ENCODE measurements around the gene HOXD11.
A peak's percentile ranks its signal among the peaks of the same experiment; 100 is the strongest.

HOXD11 gene

GRCh38 chr2:176074919-176075425 lies 32.1 kb upstream of the HOXD11 start:
- Histone ChIP-seq H3K4me3 (ENCODE audit: low read length in 2 of 2) (no peak overlapping the region), H3K9me3 (ENCODE audit: control insufficient read depth in 2 of 2, low read length in 2 of 2) (no peaks in the 10 kb centered on the region), H3K9ac (ENCODE audit: low read depth in 1 of 2, low read length in 2 of 2) (no peak overlapping the region), H3K4me1 (ENCODE audit: control insufficient read depth in 2 of 2, insufficient read depth in 2 of 2, low read length in 2 of 2) (peaks cover 0 to 3% of the 10 kb centered on the region in 2 donors), H3K36me3 (ENCODE audit: control insufficient read depth in 2 of 2, insufficient read depth in 2 of 2, low read length in 2 of 2) (no peaks in the 10 kb centered on the region), H3K27me3 (ENCODE audit: control insufficient read depth in 2 of 2, insufficient read depth in 2 of 2, low read length in 2 of 2) (peaks cover 79 to 89% of the 10 kb centered on the region in 2 donors), H3K27ac (ENCODE audit: low read depth in 2 of 2, low read length in 2 of 2) (no peak overlapping the region)

- Histone ChIP-seq H3K27ac (ENCODE audit: low read depth in 2 of 2, low read length in 2 of 2) (no peak overlapping the region), H3K9ac (ENCODE audit: low read depth in 1 of 2, low read length in 2 of 2) (no peak overlapping the region), H3K36me3 (ENCODE audit: control insufficient read depth in 2 of 2, insufficient read depth in 2 of 2, low read length in 2 of 2) (no peaks in the 10 kb centered on the region), H3K4me3 (ENCODE audit: low read length in 2 of 2) (no peak overlapping the region), H3K27me3 (ENCODE audit: control insufficient read depth in 2 of 2, insufficient read depth in 2 of 2, low read length in 2 of 2) (peaks cover 74 to 85% of the 10 kb centered on the region in 2 donors), H3K9me3 (ENCODE audit: control insufficient read depth in 2 of 2, low read length in 2 of 2) (no peaks in the 10 kb centered on the region), H3K4me1 (ENCODE audit: control insufficient read depth in 2 of 2, insufficient read depth in 2 of 2, low read length in 2 of 2) (peaks cover 0 to 3% of the 10 kb centered on the region in 2 donors)
Observed at GRCh38 chr2:176075481-176075880, 31.6 kb upstream of the HOXD11 start.

GRCh38 chr2:176076063-176076462 lies 31.0 kb upstream of the HOXD11 start:
- peaks cover 76 to 86% of the 10 kb centered on the region in 2 donors for H3K27me3 ChIP-seq (ENCODE audit: control insufficient read depth in 2 of 2, insufficient read depth in 2 of 2, low read length in 2 of 2)

GRCh38 chr2:176076796-176077195 lies 30.3 kb upstream of the HOXD11 start:
- H3K4me3 ChIP-seq (ENCODE audit: low read length in 2 of 2) = no peak overlapping the region
- peaks cover 77 to 87% of the 10 kb centered on the region in 2 donors for H3K27me3 ChIP-seq (ENCODE audit: control insufficient read depth in 2 of 2, insufficient read depth in 2 of 2, low read length in 2 of 2)
- H3K9me3 ChIP-seq (ENCODE audit: control insufficient read depth in 2 of 2, low read length in 2 of 2) = no peaks in the 10 kb centered on the region
- H3K4me1 ChIP-seq (ENCODE audit: control insufficient read depth in 2 of 2, insufficient read depth in 2 of 2, low read length in 2 of 2) = peaks cover 0 to 3% of the 10 kb centered on the region in 2 donors
- no peaks in the 10 kb centered on the region for H3K36me3 ChIP-seq (ENCODE audit: control insufficient read depth in 2 of 2, insufficient read depth in 2 of 2, low read length in 2 of 2)
- H3K27ac ChIP-seq (ENCODE audit: low read depth in 2 of 2, low read length in 2 of 2) = no peak overlapping the region
- no peak overlapping the region for H3K9ac ChIP-seq (ENCODE audit: low read depth in 1 of 2, low read length in 2 of 2)

More at GRCh38 chr2:176076063-176076462, 31.0 kb upstream of the HOXD11 start:
- no peaks in the 10 kb centered on the region for H3K36me3 ChIP-seq (ENCODE audit: control insufficient read depth in 2 of 2, insufficient read depth in 2 of 2, low read length in 2 of 2)
- no peak overlapping the region for H3K9ac ChIP-seq (ENCODE audit: low read depth in 1 of 2, low read length in 2 of 2)
- H3K27ac ChIP-seq (ENCODE audit: low read depth in 2 of 2, low read length in 2 of 2) = no peak overlapping the region
- H3K4me3 ChIP-seq (ENCODE audit: low read length in 2 of 2) = no peak overlapping the region
- peaks cover 0 to 3% of the 10 kb centered on the region in 2 donors for H3K4me1 ChIP-seq (ENCODE audit: control insufficient read depth in 2 of 2, insufficient read depth in 2 of 2, low read length in 2 of 2)
- no peaks in the 10 kb centered on the region for H3K9me3 ChIP-seq (ENCODE audit: control insufficient read depth in 2 of 2, low read length in 2 of 2)

- H3K4me3 ChIP-seq (ENCODE audit: low read length in 2 of 2) = no peak overlapping the region
Observed at GRCh38 chr2:176078541-176079284, 28.4 kb upstream of the HOXD11 start.

GRCh38 chr2:176079285-176079830 lies 27.7 kb upstream of the HOXD11 start:
- H3K27me3 ChIP-seq (ENCODE audit: control insufficient read depth in 2 of 2, insufficient read depth in 2 of 2, low read length in 2 of 2) = peaks cover 82 to 89% of the 10 kb centered on the region in 2 donors
- H3K9me3 ChIP-seq (ENCODE audit: control insufficient read depth in 2 of 2, low read length in 2 of 2) = no peaks in the 10 kb centered on the region
- no peaks in the 10 kb centered on the region for H3K36me3 ChIP-seq (ENCODE audit: control insufficient read depth in 2 of 2, insufficient read depth in 2 of 2, low read length in 2 of 2)
- H3K9ac ChIP-seq (ENCODE audit: low read depth in 1 of 2, low read length in 2 of 2) = no peak overlapping the region
- H3K4me1 ChIP-seq (ENCODE audit: control insufficient read depth in 2 of 2, insufficient read depth in 2 of 2, low read length in 2 of 2) = peaks cover 0 to 5% of the 10 kb centered on the region in 2 donors
- H3K27ac ChIP-seq (ENCODE audit: low read depth in 2 of 2, low read length in 2 of 2) = no peak overlapping the region
- no peak overlapping the region for H3K4me3 ChIP-seq (ENCODE audit: low read length in 2 of 2)

More at GRCh38 chr2:176078541-176079284, 28.4 kb upstream of the HOXD11 start:
- H3K27ac ChIP-seq (ENCODE audit: low read depth in 2 of 2, low read length in 2 of 2) = no peak overlapping the region
- H3K4me1 ChIP-seq (ENCODE audit: control insufficient read depth in 2 of 2, insufficient read depth in 2 of 2, low read length in 2 of 2) = peaks cover 0 to 5% of the 10 kb centered on the region in 2 donors
- no peak overlapping the region for H3K9ac ChIP-seq (ENCODE audit: low read depth in 1 of 2, low read length in 2 of 2)
- H3K36me3 ChIP-seq (ENCODE audit: control insufficient read depth in 2 of 2, insufficient read depth in 2 of 2, low read length in 2 of 2) = no peaks in the 10 kb centered on the region
- peaks cover 80 to 89% of the 10 kb centered on the region in 2 donors for H3K27me3 ChIP-seq (ENCODE audit: control insufficient read depth in 2 of 2, insufficient read depth in 2 of 2, low read length in 2 of 2)
- no peaks in the 10 kb centered on the region for H3K9me3 ChIP-seq (ENCODE audit: control insufficient read depth in 2 of 2, low read length in 2 of 2)

GRCh38 chr2:176079831-176080539 lies 27.1 kb upstream of the HOXD11 start:
- peak overlapping the region in 1 of 2 donors; percentile 38 for H3K4me3 ChIP-seq (ENCODE audit: low read length in 2 of 2)
- peaks cover 82 to 89% of the 10 kb centered on the region in 2 donors for H3K27me3 ChIP-seq (ENCODE audit: control insufficient read depth in 2 of 2, insufficient read depth in 2 of 2, low read length in 2 of 2)
- H3K36me3 ChIP-seq (ENCODE audit: control insufficient read depth in 2 of 2, insufficient read depth in 2 of 2, low read length in 2 of 2) = no peaks in the 10 kb centered on the region
- H3K9me3 ChIP-seq (ENCODE audit: control insufficient read depth in 2 of 2, low read length in 2 of 2) = no peaks in the 10 kb centered on the region
- H3K9ac ChIP-seq (ENCODE audit: low read depth in 1 of 2, low read length in 2 of 2) = no peak overlapping the region
- H3K4me1 ChIP-seq (ENCODE audit: control insufficient read depth in 2 of 2, insufficient read depth in 2 of 2, low read length in 2 of 2) = peaks cover 2 to 5% of the 10 kb centered on the region in 2 donors
- no peak overlapping the region for H3K27ac ChIP-seq (ENCODE audit: low read depth in 2 of 2, low read length in 2 of 2)

GRCh38 chr2:176080540-176081375 lies 26.3 kb upstream of the HOXD11 start:
- H3K4me1 ChIP-seq (ENCODE audit: control insufficient read depth in 2 of 2, insufficient read depth in 2 of 2, low read length in 2 of 2) = peaks cover 3 to 5% of the 10 kb centered on the region in 2 donors
- no peaks in the 10 kb centered on the region for H3K36me3 ChIP-seq (ENCODE audit: control insufficient read depth in 2 of 2, insufficient read depth in 2 of 2, low read length in 2 of 2)
- no peaks in the 10 kb centered on the region for H3K9me3 ChIP-seq (ENCODE audit: control insufficient read depth in 2 of 2, low read length in 2 of 2)
- no peak overlapping the region for H3K27ac ChIP-seq (ENCODE audit: low read depth in 2 of 2, low read length in 2 of 2)
- H3K4me3 ChIP-seq (ENCODE audit: low read length in 2 of 2) = peak overlapping the region in 1 of 2 donors; percentile 38
- peaks cover 82 to 89% of the 10 kb centered on the region in 2 donors for H3K27me3 ChIP-seq (ENCODE audit: control insufficient read depth in 2 of 2, insufficient read depth in 2 of 2, low read length in 2 of 2)
- H3K9ac ChIP-seq (ENCODE audit: low read depth in 1 of 2, low read length in 2 of 2) = no peak overlapping the region

- Histone ChIP-seq H3K27ac (ENCODE audit: low read depth in 2 of 2, low read length in 2 of 2) (no peak overlapping the region), H3K4me3 (ENCODE audit: low read length in 2 of 2) (no peak overlapping the region), H3K4me1 (ENCODE audit: control insufficient read depth in 2 of 2, insufficient read depth in 2 of 2, low read length in 2 of 2) (peaks cover 3 to 7% of the 10 kb centered on the region in 2 donors), H3K9ac (ENCODE audit: low read depth in 1 of 2, low read length in 2 of 2) (no peak overlapping the region), H3K27me3 (ENCODE audit: control insufficient read depth in 2 of 2, insufficient read depth in 2 of 2, low read length in 2 of 2) (peaks cover 82 to 89% of the 10 kb centered on the region in 2 donors), H3K9me3 (ENCODE audit: control insufficient read depth in 2 of 2, low read length in 2 of 2) (no peaks in the 10 kb centered on the region), H3K36me3 (ENCODE audit: control insufficient read depth in 2 of 2, insufficient read depth in 2 of 2, low read length in 2 of 2) (no peaks in the 10 kb centered on the region)
Observed at GRCh38 chr2:176081376-176081836, 25.7 kb upstream of the HOXD11 start.
